Activated naive CD4-positive, alpha-beta T cell treated with anti-CD3 and anti-CD28 coated beads, Interleukin-2, amount 50 U/mL, for 24 hours (primary cell): ENCODE data around the gene MCM10.

Experiments
- H3K27ac Mint-ChIP-seq: one replicate; pipeline ENCODE4 v1.8.0; 2021; ENCODE audit warnings: mild to moderate bottlenecking, mixed read lengths
- H3K27me3 Mint-ChIP-seq: one replicate; pipeline ENCODE4 v1.8.0; 2021; ENCODE audit warnings: mixed read lengths
- H3K36me3 Mint-ChIP-seq: one replicate; pipeline ENCODE4 v1.8.0; 2021; ENCODE audit warnings: mixed read lengths
- H3K4me1 Mint-ChIP-seq: one replicate; pipeline ENCODE4 v1.8.0; 2021; ENCODE audit warnings: mixed read lengths
- H3K4me3 Mint-ChIP-seq: one replicate; pipeline ENCODE4 v1.8.0; 2021; ENCODE audit warnings: mild to moderate bottlenecking, mixed read lengths
- H3K9me3 Mint-ChIP-seq: one replicate; pipeline ENCODE4 v1.8.0; 2021; ENCODE audit warnings: mixed read lengths

Gene MCM10

DNA sequence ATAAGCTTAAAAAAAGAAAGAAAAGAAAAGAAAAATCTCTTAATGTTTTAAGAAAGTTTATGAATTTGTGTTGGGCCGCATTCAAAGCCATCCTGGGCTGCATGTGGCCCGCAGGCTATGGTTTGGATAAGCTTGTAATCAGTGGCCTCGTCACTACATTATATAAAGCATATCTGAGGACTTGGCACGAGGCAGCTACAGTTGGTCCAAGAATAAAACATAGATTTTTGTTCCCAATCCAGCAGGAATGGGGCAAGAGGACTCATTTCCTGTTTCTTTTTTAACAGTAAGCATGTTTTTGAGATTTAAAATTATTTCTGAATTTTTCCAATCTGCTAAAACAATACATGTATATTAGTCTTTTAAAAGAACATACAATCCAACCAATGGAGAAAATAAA is 28.6 kb downstream of the MCM10 start:
- no peaks in the 10 kb centered on the region for H3K9me3 Mint-ChIP-seq
- no peak overlapping the region for H3K27ac Mint-ChIP-seq
- no peaks in the 10 kb centered on the region for H3K4me1 Mint-ChIP-seq
- no peaks in the 10 kb centered on the region for H3K27me3 Mint-ChIP-seq
- no peak overlapping the region for H3K4me3 Mint-ChIP-seq
- no peaks in the 10 kb centered on the region for H3K36me3 Mint-ChIP-seq

- H3K36me3 Mint-ChIP-seq, result no peaks in the 10 kb centered on the region
- no peaks in the 10 kb centered on the region for H3K27me3 Mint-ChIP-seq
- no peaks in the 10 kb centered on the region for H3K4me1 Mint-ChIP-seq
- H3K27ac Mint-ChIP-seq, result no peak overlapping the region
- no peak overlapping the region for H3K4me3 Mint-ChIP-seq
- H3K9me3 Mint-ChIP-seq, result no peaks in the 10 kb centered on the region
These were observed 29.5 kb downstream of the MCM10 start for GRCh38 chr10:13190816-13191215.

DNA sequence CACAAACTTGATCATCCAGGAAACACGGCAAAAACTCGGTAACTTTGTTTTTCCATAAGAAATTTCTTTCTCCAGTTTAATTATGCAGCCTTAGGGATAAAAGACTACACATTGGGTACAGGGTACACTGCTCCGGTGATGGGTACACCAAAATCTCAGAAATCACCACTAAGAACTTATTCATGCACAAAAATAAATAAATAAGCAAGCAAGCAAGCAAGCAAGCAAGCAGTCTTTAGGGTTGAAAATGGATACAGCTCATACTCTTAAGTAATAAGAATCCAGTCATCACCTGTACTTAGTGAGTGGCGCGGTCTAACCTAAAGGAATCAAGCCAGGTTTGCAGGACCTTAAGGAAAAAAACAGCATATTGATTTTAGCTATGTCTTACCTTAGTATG is 30.0 kb downstream of the MCM10 start:
- Mint-ChIP-seq H3K36me3 (no peaks in the 10 kb centered on the region), H3K4me3 (no peak overlapping the region), H3K9me3 (no peaks in the 10 kb centered on the region), H3K4me1 (no peaks in the 10 kb centered on the region), H3K27ac (no peak overlapping the region), H3K27me3 (no peaks in the 10 kb centered on the region)

DNA sequence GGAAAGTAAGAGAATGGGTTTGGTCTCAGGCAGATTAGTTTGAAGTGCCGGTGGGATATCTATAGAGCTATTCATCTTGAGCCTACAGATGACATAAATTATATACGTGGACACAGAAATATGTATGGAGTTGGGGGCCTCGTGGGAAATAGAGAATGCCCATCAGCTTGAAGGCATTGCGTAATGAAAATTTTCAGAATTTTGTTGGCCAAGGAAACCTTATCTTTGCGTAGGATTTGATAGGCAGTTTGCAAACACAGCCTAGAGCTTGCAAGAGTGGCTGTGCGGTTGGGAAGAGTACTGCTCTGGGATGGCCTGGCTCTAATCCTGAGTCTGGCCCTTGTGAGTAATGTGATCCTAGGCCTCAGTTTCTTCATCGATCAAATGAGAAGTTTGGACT is 32.3 kb downstream of the MCM10 start:
- Mint-ChIP-seq H3K27ac (no peak overlapping the region), H3K36me3 (no peaks in the 10 kb centered on the region), H3K4me3 (no peak overlapping the region), H3K27me3 (no peaks in the 10 kb centered on the region), H3K4me1 (no peaks in the 10 kb centered on the region), H3K9me3 (no peaks in the 10 kb centered on the region)

DNA sequence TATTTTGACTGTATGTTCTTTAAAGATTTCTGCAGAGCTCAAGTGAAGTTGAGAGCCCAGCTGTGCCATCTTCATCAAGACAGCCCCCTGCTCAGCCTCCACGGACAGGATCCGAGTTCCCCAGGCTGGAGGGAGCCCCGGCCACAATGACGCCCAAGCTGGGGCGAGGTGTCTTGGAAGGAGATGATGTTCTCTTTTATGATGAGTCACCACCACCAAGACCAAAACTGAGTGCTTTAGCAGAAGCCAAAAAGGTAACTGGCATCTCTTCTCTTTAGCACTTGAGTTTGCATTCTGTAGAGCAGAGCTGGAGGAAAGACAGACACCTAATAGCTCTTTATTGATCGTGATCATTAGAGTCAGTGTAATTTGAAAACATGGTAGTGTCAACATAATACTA is 33.7 kb downstream of the MCM10 start:
- no peaks in the 10 kb centered on the region for H3K27me3 Mint-ChIP-seq
- H3K27ac Mint-ChIP-seq, result no peak overlapping the region
- H3K4me3 Mint-ChIP-seq, result no peak overlapping the region
- H3K9me3 Mint-ChIP-seq, result no peaks in the 10 kb centered on the region
- H3K4me1 Mint-ChIP-seq, result no peaks in the 10 kb centered on the region
- H3K36me3 Mint-ChIP-seq, result no peaks in the 10 kb centered on the region

DNA sequence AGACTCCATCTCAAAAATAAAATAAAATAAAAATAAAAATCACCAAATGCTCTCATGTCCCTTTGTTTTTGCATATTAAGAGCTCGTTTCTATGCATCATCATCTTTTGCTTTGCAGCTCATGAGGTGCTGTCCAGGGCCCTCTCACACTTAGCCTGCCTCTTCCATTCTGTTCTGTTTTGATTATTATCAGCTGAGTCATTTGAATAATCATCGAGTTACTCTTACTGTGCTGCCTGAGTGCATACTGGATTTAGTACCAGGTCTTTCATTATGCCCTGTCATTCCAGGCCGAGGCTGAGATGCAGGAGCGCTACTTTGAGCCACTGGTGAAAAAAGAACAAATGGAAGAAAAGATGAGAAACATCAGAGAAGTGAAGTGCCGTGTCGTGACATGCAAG is 39.8 kb downstream of the MCM10 start:
- H3K4me1 Mint-ChIP-seq, result no peaks in the 10 kb centered on the region
- no peaks in the 10 kb centered on the region for H3K36me3 Mint-ChIP-seq
- no peak overlapping the region for H3K4me3 Mint-ChIP-seq
- no peak overlapping the region for H3K27ac Mint-ChIP-seq
- H3K9me3 Mint-ChIP-seq, result no peaks in the 10 kb centered on the region
- no peaks in the 10 kb centered on the region for H3K27me3 Mint-ChIP-seq

DNA sequence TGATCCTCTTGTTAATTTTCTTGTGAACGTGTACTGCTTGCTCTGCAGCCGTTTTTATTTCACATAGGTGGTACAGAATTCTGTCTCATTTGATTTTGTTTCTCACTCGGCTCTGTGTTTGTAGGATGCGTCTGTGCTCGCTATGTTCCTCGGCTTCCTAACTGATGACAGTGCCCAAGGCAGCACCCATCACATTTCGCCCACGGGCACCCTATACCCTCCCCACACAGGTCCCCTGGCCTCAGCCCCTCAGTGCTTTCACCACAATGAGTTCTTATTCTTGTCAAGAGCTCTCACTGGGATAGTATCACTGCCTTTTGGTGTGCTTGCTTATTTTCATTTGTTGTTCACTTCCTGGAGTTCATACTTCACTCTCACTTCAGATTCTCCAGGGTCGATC is 44.7 kb downstream of the MCM10 start:
- Mint-ChIP-seq H3K27me3 (no peaks in the 10 kb centered on the region), H3K9me3 (no peaks in the 10 kb centered on the region), H3K27ac (no peak overlapping the region), H3K4me3 (no peak overlapping the region), H3K36me3 (no peaks in the 10 kb centered on the region), H3K4me1 (no peaks in the 10 kb centered on the region)

- no peak overlapping the region for H3K4me3 Mint-ChIP-seq
- H3K27me3 Mint-ChIP-seq, result no peaks in the 10 kb centered on the region
- H3K9me3 Mint-ChIP-seq, result no peaks in the 10 kb centered on the region
- H3K36me3 Mint-ChIP-seq, result no peaks in the 10 kb centered on the region
- no peaks in the 10 kb centered on the region for H3K4me1 Mint-ChIP-seq
- H3K27ac Mint-ChIP-seq, result no peak overlapping the region
These were observed 45.4 kb downstream of the MCM10 start for GRCh38 chr10:13206546-13207443.

DNA sequence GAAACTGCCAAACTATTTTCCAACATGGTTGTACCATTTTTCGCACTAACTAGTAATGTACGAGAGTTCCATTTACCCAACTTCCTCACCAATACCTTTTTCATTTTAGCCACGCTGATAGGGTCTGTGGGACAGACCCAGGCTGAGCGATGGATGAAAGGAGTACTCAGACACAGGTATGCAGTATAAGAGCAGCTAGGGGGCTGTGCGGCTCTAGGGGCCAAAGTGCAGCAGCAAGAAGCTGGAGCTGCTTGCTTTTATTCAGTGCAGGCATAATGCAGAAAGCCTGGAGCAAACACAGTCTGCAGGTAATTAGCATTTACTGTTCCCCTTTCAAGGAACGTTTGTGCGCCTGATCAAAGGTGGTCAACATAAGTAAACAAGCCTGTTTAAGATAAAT is 51.8 kb downstream of the MCM10 start:
- no peak overlapping the region for H3K27ac Mint-ChIP-seq
- no peaks in the 10 kb centered on the region for H3K27me3 Mint-ChIP-seq
- H3K9me3 Mint-ChIP-seq, result no peaks in the 10 kb centered on the region
- no peak overlapping the region for H3K4me3 Mint-ChIP-seq
- H3K4me1 Mint-ChIP-seq, result no peaks in the 10 kb centered on the region
- H3K36me3 Mint-ChIP-seq, result no peaks in the 10 kb centered on the region

- Mint-ChIP-seq H3K27me3 (no peaks in the 10 kb centered on the region), H3K9me3 (no peaks in the 10 kb centered on the region), H3K4me3 (no peak overlapping the region)
These were observed 57.5 kb downstream of the MCM10 start for GRCh38 chr10:13218878-13219277.

GRCh38 chr10:13219685-13220670 is 58.6 kb downstream of the MCM10 start:
- no peaks in the 10 kb centered on the region for H3K4me1 Mint-ChIP-seq
- H3K27ac Mint-ChIP-seq, result no peak overlapping the region
- no peaks in the 10 kb centered on the region for H3K9me3 Mint-ChIP-seq
- H3K27me3 Mint-ChIP-seq, result no peaks in the 10 kb centered on the region
- H3K36me3 Mint-ChIP-seq, result no peaks in the 10 kb centered on the region
- H3K4me3 Mint-ChIP-seq, result no peak overlapping the region

More at GRCh38 chr10:13218878-13219277, 57.5 kb downstream of the MCM10 start:
- H3K4me1 Mint-ChIP-seq, result no peaks in the 10 kb centered on the region
- no peak overlapping the region for H3K27ac Mint-ChIP-seq
- H3K36me3 Mint-ChIP-seq, result no peaks in the 10 kb centered on the region

GRCh38 chr10:13221572-13221971 is 60.2 kb downstream of the MCM10 start:
- H3K27me3 Mint-ChIP-seq, result no peaks in the 10 kb centered on the region
- no peaks in the 10 kb centered on the region for H3K4me1 Mint-ChIP-seq
- no peak overlapping the region for H3K27ac Mint-ChIP-seq
- H3K9me3 Mint-ChIP-seq, result no peaks in the 10 kb centered on the region
- H3K4me3 Mint-ChIP-seq, result no peak overlapping the region
- H3K36me3 Mint-ChIP-seq, result no peaks in the 10 kb centered on the region

DNA sequence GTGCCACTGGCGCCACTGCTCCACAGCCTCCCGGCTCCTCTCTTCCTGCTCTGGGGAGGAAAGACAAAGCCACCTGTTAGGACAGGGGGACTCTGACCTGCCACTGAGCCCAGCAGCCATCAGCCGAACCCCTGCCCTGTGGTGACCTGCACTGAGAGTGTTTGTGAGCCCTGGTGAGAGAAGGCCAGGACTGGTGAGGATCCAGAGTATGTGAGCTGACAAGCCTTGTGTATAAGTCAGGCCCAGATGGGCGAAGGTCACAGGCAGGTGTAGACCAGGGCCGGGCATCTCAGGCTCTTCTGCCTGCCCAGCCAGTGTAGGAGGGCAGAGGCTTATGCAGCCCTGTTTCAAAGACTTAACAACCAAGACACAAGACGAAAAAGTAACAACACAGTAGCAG is 60.8 kb downstream of the MCM10 start:
- H3K4me3 Mint-ChIP-seq, result no peak overlapping the region
- no peak overlapping the region for H3K27ac Mint-ChIP-seq
- no peaks in the 10 kb centered on the region for H3K36me3 Mint-ChIP-seq
- no peaks in the 10 kb centered on the region for H3K27me3 Mint-ChIP-seq
- H3K4me1 Mint-ChIP-seq, result no peaks in the 10 kb centered on the region
- H3K9me3 Mint-ChIP-seq, result no peaks in the 10 kb centered on the region

DNA sequence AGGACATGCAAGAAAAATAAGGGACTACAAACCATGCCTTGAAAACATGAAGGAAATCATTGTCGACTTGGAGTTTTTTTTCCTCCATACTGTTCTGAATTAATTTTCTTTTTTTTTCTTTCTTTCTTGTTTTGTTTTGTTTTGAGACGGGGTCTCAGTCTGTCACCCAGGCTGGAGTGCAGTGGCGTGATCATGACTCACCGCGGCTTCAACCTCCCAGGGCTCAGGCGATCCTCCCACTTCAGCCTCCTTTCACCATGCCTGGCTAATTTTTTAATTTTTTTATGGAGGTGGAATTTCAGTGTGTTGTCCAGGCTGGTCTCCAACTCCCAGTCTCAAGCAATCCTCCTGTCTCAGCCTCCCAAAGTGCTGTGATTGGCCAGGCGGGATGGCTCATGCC is 61.2 kb downstream of the MCM10 start:
- Mint-ChIP-seq H3K9me3 (no peaks in the 10 kb centered on the region), H3K4me3 (no peak overlapping the region), H3K27me3 (no peaks in the 10 kb centered on the region), H3K27ac (no peak overlapping the region), H3K36me3 (no peaks in the 10 kb centered on the region), H3K4me1 (no peaks in the 10 kb centered on the region)

- Mint-ChIP-seq H3K36me3 (no peaks in the 10 kb centered on the region), H3K4me1 (no peaks in the 10 kb centered on the region), H3K9me3 (no peaks in the 10 kb centered on the region), H3K27ac (no peak overlapping the region), H3K27me3 (no peaks in the 10 kb centered on the region), H3K4me3 (no peak overlapping the region)
These were observed 61.9 kb downstream of the MCM10 start for GRCh38 chr10:13223241-13223640.
